ENCODE results near the gene ROPN1L.

GRCh38 chr5:10482791-10483530 lies 41.3 kb downstream of the ROPN1L start:
- TF ChIP-seq GABPA (IDR thresholded peaks at IDR 0.05; ENCODE audit: borderline replicate concordance, insufficient read depth, low read length) = no peak
- no peak for TF ChIP-seq YY1 (IDR thresholded peaks at IDR 0.05; ENCODE audit: low read depth, low read length)
- no peak for TF ChIP-seq ATF2 (IDR thresholded peaks at IDR 0.05; ENCODE audit: low read length)
- TF ChIP-seq CTCF (IDR thresholded peaks at IDR 0.05; ENCODE audit: control extremely low read depth in 1 of 3, insufficient read depth in 1 of 3, low read depth in 1 of 3, low read length in 3 of 3) = no peak

Measured in H1 (cell line).